GM19467 (cell line): ENCODE data around the gene CD2AP.
"Not testable (repeated sequence)": the region's sequence is repeated elsewhere in the genome, so short reads cannot be mapped to it uniquely, and the experiment has no call there.

Source experiments
- ATAC-seq: cut with Tn5 transposase; IDR thresholded peaks from one replicate; pipeline ENCODE4 v1.9.1; 2021; ENCODE audit warnings: mild to moderate bottlenecking, moderate library complexity; ENCODE audit not compliant: unreplicated experiment

The CD2AP gene

GRCh38 chr6:47553243-47553642, 75.7 kb downstream of the CD2AP start:
- not testable (repeated sequence) for ATAC-seq

- not testable (repeated sequence) for ATAC-seq
Observed at GRCh38 chr6:47556459-47556858, 78.9 kb downstream of the CD2AP start.

GRCh38 chr6:47563162-47563561, 85.6 kb downstream of the CD2AP start:
- ATAC-seq, result no peak

GRCh38 chr6:47566602-47567001, 89.0 kb downstream of the CD2AP start:
- ATAC-seq, result not testable (repeated sequence)

- ATAC-seq, result no peak
Observed at GRCh38 chr6:47567586-47567985, 90.0 kb downstream of the CD2AP start.

- no peak for ATAC-seq
Observed at GRCh38 chr6:47571488-47571887, 93.9 kb downstream of the CD2AP start.

GRCh38 chr6:47573109-47573508, 95.5 kb downstream of the CD2AP start:
- ATAC-seq, result no peak

GRCh38 chr6:47574789-47575188, 97.2 kb downstream of the CD2AP start:
- ATAC-seq, result no peak

- ATAC-seq, result no peak
Observed at GRCh38 chr6:47579040-47579439, 101.5 kb downstream of the CD2AP start.

GRCh38 chr6:47581591-47581990, 104.0 kb downstream of the CD2AP start:
- peak; percentile 86 for ATAC-seq

GRCh38 chr6:47587493-47587892, 109.9 kb downstream of the CD2AP start:
- ATAC-seq, result no peak

- ATAC-seq, result no peak
Observed at GRCh38 chr6:47592131-47592840, 114.7 kb downstream of the CD2AP start.

- no peak for ATAC-seq
Observed at GRCh38 chr6:47593979-47594378, 116.4 kb downstream of the CD2AP start.

GRCh38 chr6:47595785-47596184, 118.2 kb downstream of the CD2AP start:
- no peak for ATAC-seq

- no peak for ATAC-seq
Observed at GRCh38 chr6:47598367-47598766, 120.8 kb downstream of the CD2AP start.

GRCh38 chr6:47599512-47599911, 121.9 kb downstream of the CD2AP start:
- no peak for ATAC-seq

- ATAC-seq, result no peak
Observed at GRCh38 chr6:47603227-47603626, 125.6 kb downstream of the CD2AP start.

GRCh38 chr6:47603995-47604394, 126.4 kb downstream of the CD2AP start:
- ATAC-seq, result no peak

- ATAC-seq, result no peak
Observed at GRCh38 chr6:47621838-47622449, 144.4 kb downstream of the CD2AP start.

GRCh38 chr6:47626782-47627181, 149.2 kb downstream of the CD2AP start:
- no peak for ATAC-seq

- no peak for ATAC-seq
Observed at GRCh38 chr6:47628448-47629272, 151.1 kb downstream of the CD2AP start.

- ATAC-seq, result no peak
Observed at GRCh38 chr6:47629954-47630353, 152.4 kb downstream of the CD2AP start.
